NCI-H2171 (cell line): ENCODE results near the gene ARPC5.
"Not testable (repeated sequence)": the region's sequence is repeated elsewhere in the genome, so short reads cannot be mapped to it uniquely, and the experiment has no call there.

Experiments used
- DNase-seq: peaks from one replicate; lab custom pipeline; 2025; lab: John Stamatoyannopoulos, UW

Gene ARPC5

GRCh38 chr1:183635606-183636333 lies at the start of gene ARPC5:
Gene ARPC5, minus strand, starts transcription at chr1:183635783. Its CDS starts 124 bp downstream, at chr1:183635659.
- peak; percentile 96 for DNase-seq

GRCh38 chr1:183685112-183685713 lies 49.6 kb upstream of the ARPC5 start:
- peak; percentile 19 for DNase-seq

GRCh38 chr1:183679363-183679762 lies 43.8 kb upstream of the ARPC5 start:
- DNase-seq = not testable (repeated sequence)

GRCh38 chr1:183678819-183679218 lies 43.2 kb upstream of the ARPC5 start:
- no peak for DNase-seq

- no peak for DNase-seq
Observed at GRCh38 chr1:183676586-183677189, 41.1 kb upstream of the ARPC5 start.

GRCh38 chr1:183675883-183676585 lies 40.5 kb upstream of the ARPC5 start:
- DNase-seq = no peak

- no peak for DNase-seq
Observed at GRCh38 chr1:183675381-183675780, 39.8 kb upstream of the ARPC5 start.

GRCh38 chr1:183674886-183675285 lies 39.3 kb upstream of the ARPC5 start:
- no peak for DNase-seq

- DNase-seq = no peak
Observed at GRCh38 chr1:183674339-183674738, 38.8 kb upstream of the ARPC5 start.

GRCh38 chr1:183673605-183674323 lies 38.2 kb upstream of the ARPC5 start:
- no peak for DNase-seq

- DNase-seq = no peak
Observed at GRCh38 chr1:183670169-183670568, 34.6 kb upstream of the ARPC5 start.

GRCh38 chr1:183656355-183656754 lies 20.8 kb upstream of the ARPC5 start:
- DNase-seq = no peak

GRCh38 chr1:183655562-183656075 lies 20.0 kb upstream of the ARPC5 start:
- DNase-seq = peak; percentile 64

- no peak for DNase-seq
Observed at GRCh38 chr1:183654706-183655105, 19.1 kb upstream of the ARPC5 start.

GRCh38 chr1:183653876-183654451 lies 18.4 kb upstream of the ARPC5 start:
- DNase-seq = no peak

GRCh38 chr1:183653462-183653794 lies 17.8 kb upstream of the ARPC5 start:
- no peak for DNase-seq

- peak; percentile 85 for DNase-seq
Observed at GRCh38 chr1:183652547-183653461, 17.2 kb upstream of the ARPC5 start, which contains the start of gene APOBEC4. Gene APOBEC4, minus strand, starts transcription at chr1:183653316. Its CDS starts 4,535 bp downstream, at chr1:183648781.

- no peak for DNase-seq
Observed at GRCh38 chr1:183652107-183652506, 16.5 kb upstream of the ARPC5 start.

GRCh38 chr1:183651612-183652011 lies 16.0 kb upstream of the ARPC5 start:
- no peak for DNase-seq

- no peak for DNase-seq
Observed at GRCh38 chr1:183648042-183648441, 12.5 kb upstream of the ARPC5 start.
